ENCODE data around the gene ALDH8A1. TPM values are rescaled to one million over a fixed set of nuclear protein-coding genes. Genes with fewer than 3 reads are reported as not detected.
A peak's percentile ranks its signal among the peaks of the same experiment; 100 is the strongest.
"Not testable (repeated sequence)": the region's sequence is repeated elsewhere in the genome, so short reads cannot be mapped to it uniquely, and the experiment has no call there.

Gene ALDH8A1
- polyA plus RNA-seq, 1 donor, result 30.9 TPM

GRCh38 chr6:134918418-134918961, 31.4 kb downstream of the ALDH8A1 start:
- no peak for DNase-seq

DNA sequence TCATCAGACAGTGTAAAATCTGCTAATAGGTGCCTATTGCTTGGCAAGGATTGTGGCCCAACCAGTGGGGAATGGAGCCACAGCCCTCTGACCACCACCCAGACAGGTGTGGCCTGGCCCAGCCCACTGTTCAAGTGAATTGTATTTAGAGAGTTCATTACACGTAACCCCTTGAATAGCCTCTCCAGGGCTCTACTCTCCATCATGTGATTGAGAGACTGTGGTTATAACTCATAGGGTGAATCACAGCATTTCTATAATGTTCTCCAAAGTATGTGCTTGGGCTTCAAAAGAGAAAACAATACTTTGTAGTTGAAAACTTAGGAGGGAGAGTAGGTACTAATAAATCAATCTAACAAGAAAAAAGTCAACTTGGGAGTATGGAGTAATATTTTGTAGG, 38.4 kb downstream of the ALDH8A1 start:
- no peak for DNase-seq

DNA sequence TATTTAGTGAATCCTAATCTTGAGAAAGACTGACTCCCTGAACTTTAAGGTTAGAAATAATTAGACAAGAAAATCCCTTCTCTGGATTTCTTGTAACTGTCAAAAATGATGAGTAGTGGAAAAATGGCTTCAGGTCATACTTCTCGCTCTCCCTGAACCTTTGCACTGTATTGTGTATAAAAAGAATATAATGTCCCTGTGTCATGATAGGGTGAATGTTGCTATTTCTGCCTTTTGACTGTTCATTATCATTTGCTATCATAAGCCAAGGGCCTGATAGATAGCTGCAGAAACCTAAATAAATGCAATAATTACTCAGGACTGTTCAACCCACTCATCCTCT, 39.3 kb downstream of the ALDH8A1 start:
- DNase-seq, result no peak

- no peak for DNase-seq
These were observed 40.0 kb downstream of the ALDH8A1 start for GRCh38 chr6:134909701-134910592.

- DNase-seq, result no peak
These were observed 40.9 kb downstream of the ALDH8A1 start for GRCh38 chr6:134908906-134909516.

DNA sequence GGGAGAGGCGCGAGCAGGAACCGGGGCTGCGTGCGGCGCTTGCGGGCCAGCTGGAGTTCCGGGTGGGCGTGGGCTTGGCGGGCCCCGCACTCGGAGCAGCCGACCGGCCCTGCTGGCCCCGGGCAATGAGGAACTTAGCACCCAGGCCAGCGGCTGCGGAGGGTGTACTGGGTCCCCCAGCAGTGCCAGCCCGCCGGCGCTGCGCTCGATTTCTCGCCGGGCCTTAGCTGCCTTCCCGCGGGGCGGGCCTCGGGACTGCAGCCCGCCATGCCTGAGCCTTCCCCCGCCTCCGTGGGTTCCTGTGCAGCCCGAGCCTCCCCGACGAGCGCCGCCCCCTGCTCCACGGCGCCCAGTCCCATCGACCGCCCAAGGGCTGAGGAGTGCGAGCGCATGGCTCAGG, 45.2 kb downstream of the ALDH8A1 start:
- DNase-seq, result not testable (repeated sequence)

GRCh38 chr6:134903448-134903847, 46.5 kb downstream of the ALDH8A1 start:
- no peak for DNase-seq

GRCh38 chr6:134902936-134903335, 47.0 kb downstream of the ALDH8A1 start:
- no peak for DNase-seq

DNA sequence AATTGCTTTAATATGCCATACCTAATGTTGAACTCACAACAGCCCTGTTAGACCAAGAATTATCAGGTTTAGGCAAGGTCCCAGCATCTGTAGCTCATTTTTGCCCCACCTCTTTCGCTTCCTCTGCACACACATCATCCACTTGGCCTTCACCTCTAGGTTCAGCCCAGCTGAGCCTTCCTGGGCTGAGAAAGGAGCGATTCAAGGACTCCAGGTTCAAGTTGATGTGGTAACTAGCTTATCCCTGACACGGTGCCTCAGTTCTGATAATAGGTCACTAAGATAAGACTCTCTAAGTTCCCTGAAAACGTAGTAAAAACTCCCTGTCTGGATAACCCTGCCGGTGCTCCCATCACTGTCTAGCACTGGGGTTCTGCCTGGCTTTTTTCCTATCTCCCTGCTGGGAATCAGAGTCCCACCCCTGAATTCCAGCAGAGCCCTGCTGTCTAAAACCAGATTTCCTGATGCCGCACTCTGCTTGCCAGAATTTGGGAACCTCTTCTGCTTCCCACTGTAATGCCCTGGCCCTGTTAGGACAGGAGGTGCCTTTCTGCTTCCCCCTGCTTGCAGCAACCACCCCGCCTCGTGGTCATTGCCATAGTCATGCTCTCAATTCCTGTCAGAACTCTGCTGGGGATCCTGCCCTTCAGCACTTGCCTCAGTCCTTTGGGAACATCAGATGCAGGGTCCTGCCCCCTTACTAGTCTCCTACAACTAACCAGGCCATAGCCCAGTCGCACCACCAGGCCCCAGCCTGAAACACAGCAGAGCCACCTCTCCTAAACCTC, 47.6 kb downstream of the ALDH8A1 start:
- DNase-seq, result no peak

- no peak for DNase-seq
These were observed 51.3 kb downstream of the ALDH8A1 start for GRCh38 chr6:134898575-134898974.

DNA sequence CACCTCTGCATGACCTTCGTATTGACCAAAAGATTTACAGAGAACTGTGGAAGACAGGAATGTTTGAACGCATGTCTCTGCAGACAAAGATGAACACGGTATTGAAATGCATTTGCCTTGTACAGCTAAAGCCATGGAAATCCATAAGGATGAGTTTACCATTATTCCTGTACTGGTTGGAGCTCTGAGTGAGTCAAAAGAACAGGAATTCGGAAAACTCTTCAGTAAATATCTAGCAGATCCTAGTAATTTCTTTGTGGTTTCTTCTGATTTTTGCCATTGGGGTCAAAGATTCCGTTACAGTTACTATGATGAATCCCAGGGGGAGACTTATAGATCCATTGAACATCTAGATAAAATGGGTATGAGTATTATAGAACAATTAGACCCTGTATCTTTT, 51.7 kb downstream of the ALDH8A1 start:
- not testable (repeated sequence) for DNase-seq

- no peak for DNase-seq
These were observed 53.0 kb downstream of the ALDH8A1 start for GRCh38 chr6:134896910-134897309.

GRCh38 chr6:134894800-134895199, 55.1 kb downstream of the ALDH8A1 start:
- no peak for DNase-seq

- DNase-seq, result no peak
These were observed 57.5 kb downstream of the ALDH8A1 start for GRCh38 chr6:134892362-134892761.

DNA sequence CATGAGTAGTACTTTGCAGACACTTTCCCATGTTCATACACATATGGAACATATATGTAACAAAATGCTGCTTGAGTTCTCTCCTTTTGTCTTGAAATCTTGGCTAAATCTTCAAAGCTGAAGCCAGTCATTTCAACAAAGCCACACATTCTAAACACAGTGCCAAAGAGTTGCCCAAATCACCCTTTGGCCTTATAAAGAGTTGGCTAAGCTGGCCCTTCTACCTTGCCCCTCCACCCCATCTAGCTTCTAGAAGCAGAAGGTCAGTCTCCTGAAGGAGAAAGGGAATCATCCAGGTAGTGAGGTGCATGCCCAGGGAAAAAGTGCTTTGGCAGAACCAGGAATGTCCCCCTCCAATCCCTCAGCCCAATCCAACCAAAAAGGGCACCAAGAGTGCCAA, 58.3 kb downstream of the ALDH8A1 start:
- DNase-seq, result no peak

DNA sequence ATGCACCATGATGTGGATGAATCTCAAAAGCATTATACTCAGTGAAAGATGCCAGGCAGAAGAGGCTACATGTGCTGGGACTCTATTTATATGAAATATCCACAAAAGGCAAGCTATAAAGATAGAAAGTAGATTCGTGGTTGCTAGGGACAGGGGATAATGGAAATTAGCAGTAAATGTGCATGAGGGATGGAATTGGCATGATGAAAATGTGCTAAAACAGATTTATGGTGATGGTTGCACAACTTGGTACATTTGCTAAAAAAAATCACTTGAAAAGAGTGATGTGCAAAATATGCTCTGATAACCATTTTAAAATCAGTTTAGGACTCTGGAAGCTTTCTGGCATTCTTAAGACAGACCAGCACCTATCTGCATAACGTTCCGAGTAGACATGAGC, 61.6 kb downstream of the ALDH8A1 start:
- DNase-seq, result no peak

- DNase-seq, result no peak
These were observed 65.1 kb downstream of the ALDH8A1 start for GRCh38 chr6:134884752-134885151.

- no peak for DNase-seq
These were observed 66.6 kb downstream of the ALDH8A1 start for GRCh38 chr6:134883314-134883713.

- peak; percentile 72 for DNase-seq
These were observed 67.4 kb downstream of the ALDH8A1 start for GRCh38 chr6:134882426-134883038.

GRCh38 chr6:134880487-134881190, 69.3 kb downstream of the ALDH8A1 start:
- no peak for DNase-seq

DNA sequence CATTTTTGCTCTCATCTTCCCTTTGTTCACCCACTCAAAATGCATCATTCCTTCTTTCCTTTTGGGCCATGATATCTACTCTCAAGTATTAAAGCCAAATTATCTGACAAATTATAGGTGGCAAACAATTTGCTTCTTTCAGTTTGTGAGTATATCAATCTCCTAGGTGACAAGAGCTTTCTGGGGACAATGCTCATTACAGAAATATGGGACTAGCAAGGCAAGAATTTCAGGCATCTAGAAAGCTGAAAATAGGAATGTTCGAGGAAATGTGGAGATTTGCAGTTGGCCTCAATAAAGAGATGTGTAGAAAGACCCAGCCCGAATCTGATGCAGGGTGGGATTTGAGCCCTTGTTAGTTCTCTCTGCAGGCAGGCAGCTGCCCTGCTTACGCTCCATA, 71.8 kb downstream of the ALDH8A1 start:
- DNase-seq, result no peak

- DNase-seq, result no peak
These were observed 74.5 kb downstream of the ALDH8A1 start for GRCh38 chr6:134875367-134875766.

Data from left kidney (tissue), 2 donors.